Stomach (tissue), 4 donors: ENCODE data around the gene ATP2B3.

Experiments
- CTCF ChIP-seq, 7 experiments: fragments of 450-650 bp in 4 of 7; fragments of 200-600 bp in 3 of 7; sonication (generic) in 3 of 7; IDR thresholded peaks; one replicate each; pipeline ENCODE4 v1.5.1; 2016 to 2019; ENCODE audit warnings: antibody characterized with exemption in 7 of 7, control low read depth in 2 of 7, mild to moderate bottlenecking in 1 of 7
- POLR2A ChIP-seq, 4 donors: fragments of 450-650 bp; IDR thresholded peaks; one replicate each; pipeline ENCODE4 v1.6.1; 2016; ENCODE audit warnings: antibody characterized with exemption in 4 of 4, control low read depth in 2 of 4, mild to moderate bottlenecking in 1 of 4, moderate library complexity in 1 of 4
- POLR2AphosphoS5 ChIP-seq, 3 donors: sonication (generic); formaldehyde crosslinking; IDR thresholded peaks; one replicate each; pipeline ENCODE4 v1.6.1; 2016; ENCODE audit warnings: antibody characterized with exemption in 3 of 3

GRCh38 chrX:153507484-153508178, 9.8 kb upstream of the ATP2B3 start:
- TF ChIP-seq POLR2A (IDR thresholded peaks at IDR 0.05) (no peak), POLR2AphosphoS5 (IDR thresholded peaks at IDR 0.05) (peak in 1 of 3 donors; percentile 24), CTCF (IDR thresholded peaks at IDR 0.05) (peak in 5 of 7 experiments; percentile 57 to 86 (median 71))
